NCI-H2196 (cell line): Measurements from ENCODE around the gene NYNRIN.
"Not testable (repeated sequence)": the region's sequence is repeated elsewhere in the genome, so short reads cannot be mapped to it uniquely, and the experiment has no call there.

Source experiments
- DNase-seq: peaks from one replicate; lab custom pipeline; 2025; ENCODE audit not compliant: unreplicated experiment; lab: John Stamatoyannopoulos, UW

Gene NYNRIN

GRCh38 chr14:24369907-24370687 lies 28.7 kb upstream of the NYNRIN start:
- no peak for DNase-seq

DNA sequence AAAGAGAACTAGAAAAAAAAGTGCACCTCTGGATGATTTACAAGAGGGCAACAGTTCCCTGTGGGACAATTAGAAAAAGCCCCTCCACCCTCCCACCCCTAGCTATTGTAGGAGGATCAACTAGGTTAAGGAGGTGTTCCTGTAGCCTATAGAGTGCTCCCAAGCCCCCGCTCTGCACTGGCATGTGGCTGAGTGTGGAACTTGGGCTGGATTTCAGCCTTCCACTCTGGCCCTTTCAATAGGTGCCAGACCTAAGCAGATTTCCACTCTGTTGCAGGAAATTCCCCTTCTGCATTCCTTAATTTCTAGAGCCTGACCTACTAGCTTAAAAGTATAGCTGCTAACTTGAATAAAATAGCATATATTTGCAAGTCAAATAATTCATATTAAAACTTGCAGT lies 28.1 kb upstream of the NYNRIN start:
- no peak for DNase-seq

- not testable (repeated sequence) for DNase-seq
These were observed 27.2 kb upstream of the NYNRIN start for GRCh38 chr14:24371605-24372004.

DNA sequence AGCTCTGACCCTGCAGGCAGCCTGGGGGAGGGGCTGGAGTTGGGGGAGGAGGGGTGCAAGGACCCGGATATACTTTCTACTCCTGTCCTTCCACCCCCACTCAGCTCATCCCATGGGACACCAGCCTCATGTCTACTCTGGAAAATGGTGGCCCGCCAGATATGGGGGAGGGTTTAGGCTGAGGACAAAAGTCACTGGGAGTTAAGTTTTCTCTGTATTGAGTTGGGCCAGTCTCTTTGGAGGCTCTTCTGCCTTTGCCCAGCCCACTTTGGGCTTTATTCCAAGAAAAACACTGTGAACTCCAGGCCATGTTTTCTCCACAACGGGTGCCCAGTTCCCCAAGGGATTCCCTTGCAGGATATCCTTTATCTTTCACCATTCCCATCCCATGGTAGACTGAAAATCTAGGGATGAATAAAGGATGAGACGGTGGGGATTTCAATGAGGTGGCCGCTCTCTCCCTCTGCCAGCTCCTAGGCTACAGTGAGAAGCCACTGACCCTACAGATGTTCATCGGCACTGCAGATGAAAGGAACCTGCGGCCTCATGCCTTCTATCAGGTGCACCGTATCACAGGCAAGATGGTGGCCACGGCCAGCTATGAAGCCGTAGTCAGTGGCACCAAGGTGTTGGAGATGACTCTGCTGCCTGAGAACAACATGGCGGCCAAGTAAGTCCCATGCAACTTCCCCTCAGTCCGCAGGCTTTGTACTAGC lies 25.9 kb upstream of the NYNRIN start:
- peak; percentile 12 for DNase-seq

DNA sequence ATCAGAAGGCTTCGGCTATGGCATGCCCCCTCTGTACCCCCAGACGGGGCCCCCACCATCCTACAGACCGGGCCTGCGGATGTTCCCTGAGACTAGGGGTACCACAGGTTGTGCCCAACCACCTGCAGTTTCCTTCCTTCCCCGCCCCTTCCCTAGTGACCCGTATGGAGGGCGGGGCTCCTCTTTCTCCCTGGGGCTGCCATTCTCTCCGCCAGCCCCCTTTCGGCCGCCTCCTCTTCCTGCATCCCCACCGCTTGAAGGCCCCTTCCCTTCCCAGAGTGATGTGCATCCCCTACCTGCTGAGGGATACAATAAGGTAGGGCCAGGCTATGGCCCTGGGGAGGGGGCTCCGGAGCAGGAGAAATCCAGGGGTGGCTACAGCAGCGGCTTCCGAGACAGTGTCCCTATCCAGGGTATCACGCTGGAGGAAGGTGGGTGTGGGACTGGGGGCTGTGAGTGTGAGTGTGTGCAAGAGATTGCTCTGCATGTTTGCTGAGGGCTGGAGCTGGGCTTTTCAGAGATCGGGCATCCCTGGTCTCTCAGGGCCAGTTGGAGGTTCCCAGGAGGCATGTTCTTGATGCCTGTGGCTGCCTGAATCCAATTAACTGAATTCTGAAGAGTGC lies 22.2 kb upstream of the NYNRIN start:
- no peak for DNase-seq

- no peak for DNase-seq
These were observed 21.7 kb upstream of the NYNRIN start for GRCh38 chr14:24377126-24377525.

DNA sequence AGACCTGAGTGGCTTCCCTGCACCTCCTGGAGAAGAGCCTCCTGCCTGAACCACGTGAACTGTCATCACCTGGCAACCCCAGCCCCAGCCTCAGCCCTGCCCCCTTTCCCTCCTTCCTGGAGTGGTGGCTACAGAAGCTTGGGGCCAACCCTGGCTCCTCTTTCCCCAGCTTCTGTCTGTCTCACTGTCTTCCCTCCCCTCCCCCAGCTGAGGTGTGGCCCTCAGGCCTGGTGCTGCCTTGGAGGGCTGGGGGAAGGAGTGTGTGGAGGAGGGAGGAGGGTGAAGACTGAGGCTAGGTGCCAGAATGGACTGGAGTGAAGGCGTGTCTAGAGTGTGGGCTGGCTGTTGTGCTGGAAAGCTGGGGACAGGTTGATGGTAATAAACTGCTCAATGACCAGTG lies 21.1 kb upstream of the NYNRIN start:
- DNase-seq, result peak; percentile 80

GRCh38 chr14:24378327-24378726 lies 20.5 kb upstream of the NYNRIN start:
- no peak for DNase-seq

DNA sequence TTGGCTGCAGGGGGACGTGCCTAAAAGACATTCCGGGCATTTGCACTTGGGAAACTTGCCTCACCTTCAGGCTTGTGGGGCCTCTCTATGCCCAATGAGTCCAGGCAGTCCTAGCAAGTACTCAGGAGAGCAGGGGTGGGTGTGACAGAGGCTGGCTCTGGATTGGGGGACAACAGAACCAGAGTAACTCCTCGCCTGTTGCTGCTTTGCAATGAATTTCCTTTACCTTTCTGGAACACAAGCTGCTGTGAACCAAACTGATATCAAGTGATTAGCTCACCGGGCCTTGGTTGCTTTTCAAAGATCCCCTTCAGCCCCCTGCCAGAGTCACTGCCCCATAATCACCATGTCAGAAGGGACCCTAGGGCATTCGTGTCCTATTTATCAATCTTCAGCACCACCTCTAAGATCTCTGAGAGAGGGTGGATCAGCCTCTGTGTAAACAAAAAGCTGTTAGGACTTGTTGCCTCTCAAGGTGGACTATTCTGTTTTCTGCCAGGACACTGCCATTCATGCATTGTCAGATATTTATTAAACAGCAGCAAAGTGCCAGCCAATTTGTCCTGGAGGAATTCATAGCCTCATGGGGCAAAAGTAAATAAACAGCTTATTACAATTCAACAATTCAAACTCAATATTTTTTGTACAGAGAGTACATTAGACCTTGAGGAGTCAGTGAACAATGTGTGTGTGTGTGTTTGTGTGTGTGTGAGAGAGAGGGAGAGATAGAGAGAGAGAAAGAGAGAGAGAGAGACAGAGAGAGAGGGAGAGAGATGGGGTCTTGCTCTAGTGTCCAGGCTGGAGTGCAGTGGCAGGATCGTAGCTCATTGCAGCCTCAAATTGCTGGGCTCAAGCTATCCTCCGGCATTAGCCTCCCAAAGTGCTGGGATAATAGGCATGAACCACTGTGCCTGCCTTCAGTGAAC lies 19.6 kb upstream of the NYNRIN start:
- DNase-seq, result no peak

DNA sequence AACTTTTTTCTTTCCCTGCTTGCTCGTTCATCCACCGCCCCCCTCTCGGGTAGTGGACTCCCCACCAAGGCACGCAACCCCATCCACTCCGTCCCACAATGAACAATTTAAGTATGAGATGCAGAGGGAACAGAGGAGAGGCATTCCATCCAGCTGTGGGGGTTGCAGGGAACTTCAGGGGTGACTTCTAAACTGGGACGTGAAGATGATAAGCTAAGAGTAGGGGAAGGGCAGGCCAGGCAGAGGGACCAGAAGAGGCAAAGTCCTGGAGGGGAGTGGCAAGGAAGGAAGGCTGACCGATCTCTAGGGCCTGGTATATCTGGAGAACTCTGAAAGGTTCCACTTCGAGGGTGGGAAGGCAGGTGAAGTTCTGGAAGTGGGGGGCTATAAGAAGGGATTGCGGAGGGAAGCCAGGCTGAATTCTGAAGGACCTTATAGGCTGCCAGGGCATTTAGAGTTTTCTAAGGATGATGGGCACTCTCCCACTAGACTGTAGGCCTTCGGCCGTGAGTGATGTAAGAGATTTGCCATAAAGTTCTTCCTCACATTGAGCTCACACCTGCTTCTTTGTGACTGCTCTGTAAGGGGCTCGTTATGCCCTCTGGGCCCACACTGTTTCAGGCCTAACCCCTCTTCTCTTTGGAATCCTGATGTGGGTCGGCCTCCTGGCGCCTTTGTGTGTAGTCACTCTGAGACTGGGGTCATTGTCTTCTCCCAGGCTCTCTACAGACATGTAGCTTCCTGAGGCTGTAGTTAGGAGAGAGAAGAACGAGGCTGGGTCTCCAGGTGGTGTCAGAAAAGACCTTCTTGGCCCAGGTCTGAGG lies 18.7 kb upstream of the NYNRIN start:
- no peak for DNase-seq

DNA sequence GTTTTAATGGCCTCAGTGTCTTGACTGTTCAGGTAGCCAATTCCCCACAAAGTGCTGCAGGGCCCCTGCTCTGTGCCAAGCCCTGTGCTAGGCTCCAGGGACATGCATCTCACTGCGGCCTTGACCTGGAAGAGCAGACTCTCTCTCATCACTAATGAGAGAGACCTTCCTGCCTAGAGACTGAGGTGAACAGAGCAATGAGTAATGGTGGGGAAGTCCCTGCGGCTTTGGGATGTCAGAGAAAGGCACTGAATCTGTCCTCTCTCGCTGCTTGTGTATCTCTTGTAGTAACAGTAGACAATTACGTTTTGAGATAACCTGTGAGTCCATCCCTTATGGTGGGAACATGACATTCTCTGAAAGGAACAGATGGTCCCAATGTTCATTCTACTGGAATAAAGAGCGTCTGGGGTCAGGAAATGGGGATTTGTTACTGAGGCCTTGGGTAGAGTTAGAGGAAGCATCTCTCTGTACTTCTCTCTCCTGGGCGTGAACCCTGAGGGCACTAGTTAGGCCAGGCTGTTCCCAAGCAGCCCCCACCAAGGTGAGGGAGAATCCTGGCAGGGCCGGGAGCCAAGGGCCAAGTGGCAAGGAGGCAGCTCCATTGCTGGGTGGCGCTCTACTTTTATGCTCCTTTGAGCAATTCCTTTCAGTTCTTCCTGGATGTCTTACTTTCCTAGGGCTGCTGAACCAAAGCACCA lies 17.3 kb upstream of the NYNRIN start:
- DNase-seq, result no peak

DNA sequence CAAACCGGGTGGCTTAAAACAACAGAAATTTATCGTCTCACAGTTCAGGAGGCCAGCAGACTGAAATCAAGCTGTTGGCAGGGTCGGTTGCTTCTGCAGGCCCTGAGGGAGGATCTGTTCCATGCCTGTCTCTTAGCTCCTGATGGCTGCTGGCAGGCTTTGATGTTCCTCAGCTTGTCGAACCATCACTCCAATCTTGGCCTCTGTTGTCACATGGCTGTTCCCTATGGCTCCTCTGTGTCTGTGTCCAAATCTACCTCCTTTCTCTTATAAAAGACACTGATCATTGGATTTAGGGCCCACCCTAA lies 16.8 kb upstream of the NYNRIN start:
- no peak for DNase-seq

DNA sequence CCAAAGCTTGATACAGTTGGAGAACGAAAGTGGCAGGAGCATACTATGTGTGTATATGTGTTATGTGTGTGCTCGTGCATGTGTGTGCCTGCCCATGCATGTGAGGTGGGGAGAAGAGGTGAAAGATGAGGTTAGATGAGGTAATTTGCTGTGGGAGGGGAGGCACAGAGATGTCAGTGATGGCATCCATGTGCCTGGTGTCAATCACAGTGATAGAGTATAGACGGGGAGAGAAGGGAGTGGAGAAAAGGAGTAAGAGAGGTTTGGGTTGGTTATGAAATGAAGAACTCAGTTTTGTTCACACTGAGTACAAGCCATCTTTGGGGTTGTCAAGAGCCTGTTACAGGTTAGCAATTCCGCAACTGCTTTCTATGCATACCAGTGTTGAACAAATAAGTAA lies 14.6 kb upstream of the NYNRIN start:
- DNase-seq, result no peak

DNA sequence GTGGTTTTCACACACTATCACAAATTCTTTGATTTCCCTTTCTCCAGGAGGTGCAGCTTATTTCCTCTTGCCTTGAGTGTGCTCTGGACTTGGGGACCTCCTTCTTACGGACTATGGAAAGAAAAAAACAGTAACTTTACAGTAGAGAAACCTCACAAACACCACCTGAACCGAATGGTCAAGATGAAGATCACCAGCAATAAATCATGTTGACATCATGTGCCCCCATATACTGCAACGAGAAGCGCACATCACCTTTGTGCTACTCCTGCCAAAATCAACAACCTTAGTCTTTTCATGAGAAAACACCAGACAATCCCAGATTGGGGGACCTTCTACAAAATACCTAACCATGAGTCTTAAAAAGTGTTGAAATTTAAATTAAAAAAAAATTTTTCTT lies 13.3 kb upstream of the NYNRIN start:
- DNase-seq, result no peak

DNA sequence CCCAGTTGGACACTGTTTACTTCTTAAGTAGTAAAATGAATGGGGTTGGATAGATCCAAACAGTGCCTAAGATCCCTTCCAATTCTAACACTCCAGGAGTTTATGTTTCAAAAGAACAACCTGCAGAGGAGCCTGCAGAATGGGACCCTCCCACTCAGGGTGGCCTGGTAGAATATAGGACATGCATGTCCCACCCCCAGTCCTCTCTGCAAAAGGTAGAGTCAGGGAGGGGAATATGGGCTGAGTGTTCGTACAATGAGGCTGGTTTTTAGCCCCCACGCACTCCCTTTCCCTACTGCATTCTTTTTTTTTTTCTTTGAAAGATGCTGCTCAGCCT lies 11.8 kb upstream of the NYNRIN start:
- DNase-seq, result no peak

GRCh38 chr14:24387579-24387978 lies 11.2 kb upstream of the NYNRIN start:
- not testable (repeated sequence) for DNase-seq

DNA sequence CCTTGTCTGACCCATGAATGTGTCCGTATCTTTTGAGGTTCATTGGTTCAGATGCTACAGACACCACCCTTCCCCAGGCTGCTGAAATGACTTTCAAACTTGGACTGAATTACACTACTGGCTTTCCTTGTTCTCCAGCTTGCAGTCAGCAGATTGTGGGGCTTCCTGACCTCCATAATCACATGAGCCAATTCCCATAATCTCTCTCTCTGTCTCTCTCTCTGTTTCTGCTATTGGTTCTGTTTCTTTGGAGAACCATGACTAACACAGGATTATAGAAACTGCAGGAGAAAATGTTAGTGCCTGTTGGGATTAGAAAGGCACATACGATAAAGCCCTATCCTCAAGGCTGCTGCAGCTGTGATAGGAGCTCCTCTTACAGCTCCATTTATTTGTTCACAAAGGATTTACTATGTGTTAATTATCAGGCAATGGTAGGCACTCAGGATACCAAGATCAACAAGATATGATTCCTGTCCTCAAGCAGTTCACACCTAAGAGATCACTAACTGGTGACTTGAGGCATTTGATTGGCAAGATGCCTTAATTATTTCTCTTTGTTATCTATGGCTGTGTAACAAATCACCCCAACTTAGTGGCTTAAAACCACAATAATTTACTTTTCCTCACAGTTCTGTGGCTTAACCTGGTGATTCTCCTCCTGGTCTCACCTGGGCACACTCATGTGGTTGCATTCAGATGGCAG lies 10.2 kb upstream of the NYNRIN start:
- DNase-seq, result no peak

DNA sequence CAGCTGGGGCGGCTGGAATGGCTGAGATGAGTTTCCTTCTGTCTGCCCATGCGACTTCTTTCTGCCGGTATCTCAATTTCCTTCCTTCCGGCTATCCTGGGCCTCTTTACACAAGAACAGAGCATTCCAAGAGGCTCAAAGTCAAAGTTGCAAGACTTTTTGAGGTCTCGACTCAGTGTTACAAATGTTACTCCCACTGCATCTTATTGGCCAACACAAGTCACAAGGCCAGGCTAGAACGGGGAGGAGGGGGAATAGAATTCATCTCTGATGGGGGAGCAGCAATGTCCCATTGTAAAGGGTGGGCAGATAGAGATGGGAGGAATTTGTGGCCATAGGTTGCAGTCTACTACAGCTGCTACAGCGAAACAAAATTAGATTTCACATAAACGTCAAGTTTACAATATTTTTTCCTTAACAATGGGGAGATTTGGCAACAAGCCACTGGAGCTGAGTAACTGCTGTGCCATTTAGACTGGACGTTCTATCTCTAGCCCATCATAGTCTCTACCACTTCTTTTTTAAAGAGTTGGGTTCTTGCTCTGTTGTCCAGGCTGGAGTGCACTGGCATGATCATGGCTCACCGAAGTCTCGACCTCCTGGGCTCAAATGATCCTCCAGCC lies 9.5 kb upstream of the NYNRIN start:
- no peak for DNase-seq
